Activated T-cell treated with anti-CD3 and anti-CD28 coated beads, Interleukin-2, amount 50 U/mL, for 72 hours (primary cell): ENCODE results near the gene BSND. TPM values are rescaled to one million over a fixed set of nuclear protein-coding genes. Genes with fewer than 3 reads are reported as not detected.

Source experiments
- ATAC-seq, 2 donors: fragments of 150-1000 bp; cut with Tn5 transposase; replicated peaks in 1 of 2; 2 replicates each; pipeline ENCODE4 v1.10.0; 2021; ENCODE audit warnings: moderate library complexity in 2 of 2, mild to moderate bottlenecking in 1 of 2
- DNase-seq, 2 donors: peaks; one replicate each; pipeline ENCODE4 v3.0.0; 2021 to 2022; ENCODE audit warnings: mixed read lengths in 1 of 2
- H3K27ac Mint-ChIP-seq: one replicate; pipeline ENCODE4 v1.8.0; 2022; ENCODE audit warnings: mild to moderate bottlenecking, moderate library complexity, mixed read lengths
- H3K27me3 Mint-ChIP-seq: one replicate; pipeline ENCODE4 v1.8.0; 2022; ENCODE audit warnings: low read depth, mixed read lengths
- H3K36me3 Mint-ChIP-seq, 2 donors: one replicate each; pipeline ENCODE4 v1.8.0; 2022; ENCODE audit warnings: mixed read lengths in 2 of 2, mild to moderate bottlenecking in 1 of 2; ENCODE audit not compliant: insufficient read depth in 2 of 2
- H3K4me1 Mint-ChIP-seq: one replicate; pipeline ENCODE4 v1.8.0; 2022; ENCODE audit warnings: low read depth, mixed read lengths
- H3K4me3 Mint-ChIP-seq, 2 donors: one replicate each; pipeline ENCODE4 v1.8.0; 2022; ENCODE audit warnings: mild to moderate bottlenecking in 2 of 2, mixed read lengths in 2 of 2, moderate library complexity in 2 of 2
- H3K9me3 Mint-ChIP-seq, 2 donors: one replicate each; pipeline ENCODE4 v1.8.0; 2022; ENCODE audit warnings: mixed read lengths in 2 of 2
- total RNA-seq, 2 donors: library from RNA; stranded (reverse); gene quantifications; one replicate each; pipeline ENCODE4 v1.2.3, GENCODE V29; 2022

BSND gene
- total RNA-seq, 2 donors from 2014 or later: not detected

GRCh38 chr1:54989968-54990810, 8.5 kb upstream of the BSND start:
- ATAC-seq: no peak
- Mint-ChIP-seq H3K27me3 (peaks cover 7% of the 10 kb centered on the region), H3K4me3 (no peak overlapping the region), H3K27ac (no peak overlapping the region), H3K4me1 (peaks cover 3% of the 10 kb centered on the region), H3K9me3 (no peaks in the 10 kb centered on the region), H3K36me3 (no peaks in the 10 kb centered on the region)
- DNase-seq: no peak

- H3K4me3 Mint-ChIP-seq: no peak overlapping the region
- ATAC-seq (no peak), DNase-seq (no peak)
- peaks cover 11% of the 10 kb centered on the region for H3K4me1 Mint-ChIP-seq
- peaks cover 14% of the 10 kb centered on the region for H3K27me3 Mint-ChIP-seq
- H3K9me3 Mint-ChIP-seq: no peaks in the 10 kb centered on the region
- H3K27ac Mint-ChIP-seq: no peak overlapping the region
- no peaks in the 10 kb centered on the region for H3K36me3 Mint-ChIP-seq
Observed at GRCh38 chr1:54990916-54991315, 7.8 kb upstream of the BSND start.

GRCh38 chr1:54991939-54992338, 6.8 kb upstream of the BSND start:
- ATAC-seq: no peak
- Mint-ChIP-seq H3K27me3 (peaks cover 25% of the 10 kb centered on the region), H3K27ac (no peak overlapping the region), H3K4me3 (no peak overlapping the region), H3K36me3 (no peaks in the 10 kb centered on the region), H3K4me1 (peaks cover 20% of the 10 kb centered on the region), H3K9me3 (no peaks in the 10 kb centered on the region)
- DNase-seq: no peak

- H3K9me3 Mint-ChIP-seq: no peaks in the 10 kb centered on the region
- no peaks in the 10 kb centered on the region for H3K36me3 Mint-ChIP-seq
- H3K4me3 Mint-ChIP-seq: no peak overlapping the region
- peaks cover 35% of the 10 kb centered on the region for H3K27me3 Mint-ChIP-seq
- peaks cover 24% of the 10 kb centered on the region for H3K4me1 Mint-ChIP-seq
- ATAC-seq (no peak), DNase-seq (no peak)
- no peak overlapping the region for H3K27ac Mint-ChIP-seq
Observed at GRCh38 chr1:54993140-54993539, 5.6 kb upstream of the BSND start.

GRCh38 chr1:54994355-54994990, 4.3 kb upstream of the BSND start:
- ATAC-seq (no peak), DNase-seq (no peak)
- Mint-ChIP-seq H3K36me3 (no peaks in the 10 kb centered on the region), H3K9me3 (no peaks in the 10 kb centered on the region), H3K4me3 (no peak overlapping the region), H3K27ac (no peak overlapping the region), H3K27me3 (peaks cover 35% of the 10 kb centered on the region), H3K4me1 (peaks cover 24% of the 10 kb centered on the region)

- Mint-ChIP-seq H3K27ac (no peak overlapping the region), H3K4me1 (peaks cover 24% of the 10 kb centered on the region), H3K4me3 (peak overlapping the region; percentile 17 to 64), H3K27me3 (peaks cover 35% of the 10 kb centered on the region), H3K9me3 (no peaks in the 10 kb centered on the region), H3K36me3 (no peaks in the 10 kb centered on the region)
- ATAC-seq: no peak
- DNase-seq: no peak
Observed at GRCh38 chr1:54995013-54995760, 3.5 kb upstream of the BSND start.

GRCh38 chr1:54995835-54996234, 2.9 kb upstream of the BSND start:
- H3K4me3 Mint-ChIP-seq: peak overlapping the region; percentile 39 to 64
- no peaks in the 10 kb centered on the region for H3K9me3 Mint-ChIP-seq
- peak; percentile 25 to 50 for DNase-seq
- H3K27me3 Mint-ChIP-seq: peaks cover 35% of the 10 kb centered on the region
- no peaks in the 10 kb centered on the region for H3K36me3 Mint-ChIP-seq
- ATAC-seq: peak; percentile 56 to 76
- H3K4me1 Mint-ChIP-seq: peaks cover 24% of the 10 kb centered on the region
- no peak overlapping the region for H3K27ac Mint-ChIP-seq

- no peak overlapping the region for H3K27ac Mint-ChIP-seq
- peaks cover 35% of the 10 kb centered on the region for H3K27me3 Mint-ChIP-seq
- H3K36me3 Mint-ChIP-seq: no peaks in the 10 kb centered on the region
- peak overlapping the region; percentile 39 to 64 for H3K4me3 Mint-ChIP-seq
- ATAC-seq: peak; percentile 90 to 91
- H3K4me1 Mint-ChIP-seq: peaks cover 24% of the 10 kb centered on the region
- DNase-seq: peak; percentile 81 to 89
- H3K9me3 Mint-ChIP-seq: no peaks in the 10 kb centered on the region
Observed at GRCh38 chr1:54996359-54996868, 2.3 kb upstream of the BSND start.

- Mint-ChIP-seq H3K4me3 (peak overlapping the region; percentile 40 to 64), H3K27ac (no peak overlapping the region), H3K36me3 (no peaks in the 10 kb centered on the region), H3K9me3 (no peaks in the 10 kb centered on the region), H3K27me3 (peaks cover 35% of the 10 kb centered on the region), H3K4me1 (peaks cover 24% of the 10 kb centered on the region)
- peak; percentile 25 to 46 for ATAC-seq
- DNase-seq: peak in 1 of 2 donors; percentile 7
Observed at GRCh38 chr1:54996869-54997710, 1.6 kb upstream of the BSND start.

GRCh38 chr1:54997711-54997986, 1.1 kb upstream of the BSND start:
- Mint-ChIP-seq H3K36me3 (no peaks in the 10 kb centered on the region), H3K9me3 (no peaks in the 10 kb centered on the region), H3K27ac (no peak overlapping the region), H3K27me3 (peaks cover 35% of the 10 kb centered on the region), H3K4me1 (peaks cover 24% of the 10 kb centered on the region), H3K4me3 (peak overlapping the region in 1 of 2 donors; percentile 64)
- ATAC-seq (no peak), DNase-seq (no peak)

- peaks cover 24% of the 10 kb centered on the region for H3K4me1 Mint-ChIP-seq
- H3K9me3 Mint-ChIP-seq: no peaks in the 10 kb centered on the region
- no peak for ATAC-seq
- no peaks in the 10 kb centered on the region for H3K36me3 Mint-ChIP-seq
- peaks cover 35% of the 10 kb centered on the region for H3K27me3 Mint-ChIP-seq
- no peak overlapping the region for H3K4me3 Mint-ChIP-seq
- DNase-seq: no peak
- H3K27ac Mint-ChIP-seq: no peak overlapping the region
Observed at GRCh38 chr1:54998100-54998499, 633 bp upstream of the BSND start.

GRCh38 chr1:55000110-55001085, 1.7 kb downstream of the BSND start:
- Mint-ChIP-seq H3K4me3 (no peak overlapping the region), H3K9me3 (no peaks in the 10 kb centered on the region), H3K27me3 (peaks cover 26% of the 10 kb centered on the region), H3K27ac (no peak overlapping the region), H3K4me1 (peaks cover 18% of the 10 kb centered on the region), H3K36me3 (no peaks in the 10 kb centered on the region)
- DNase-seq (no peak), ATAC-seq (no peak)
